SH-SY5Y (cell line): Measurements from ENCODE around the gene PACSIN3.

Experiments used
- GATA2 ChIP-seq: IDR thresholded peaks from 2 replicates; pipeline ENCODE4 v1.6.1; 2011; ENCODE audit warnings: mild to moderate bottlenecking, low read depth, low read length
- GATA3 ChIP-seq: IDR thresholded peaks from 2 replicates; pipeline ENCODE4 v1.6.1; 2011; ENCODE audit warnings: low read depth, mild to moderate bottlenecking, low read length, moderate library complexity

- TF ChIP-seq GATA3: no peak
- TF ChIP-seq GATA2: no peak
Observed at GRCh38 chr11:47180006-47180787, 6.0 kb downstream of the PACSIN3 start.
